K562 (cell line): ENCODE measurements around the gene PACS2. TPM values are rescaled to one million over a fixed set of nuclear protein-coding genes. Genes with fewer than 3 reads are reported as not detected.

Experiments used
- ATAC-seq: fragments of 200-7000 bp; cut with Tn5 transposase; 3 replicates; pipeline ENCODE4 v1.9.1; 2020; ENCODE audit warnings: moderate library complexity
- BruUV-seq: library from RNA; stranded (reverse); fragments of 400-500 nt; replicated peaks from 2 replicates; lab custom pipeline; 2021; lab: Mats Ljungman, UMichigan
- CTCF ChIA-PET: fragments of 300-600 bp; formaldehyde crosslinking; extraction: SDS; loops from one replicate; lab custom pipeline; 2021; ENCODE audit warnings: low intra/inter-chr PET ratio; lab: Yijun Ruan, JAX
- POLR2A ChIA-PET: fragments of 300-600, 350-650 bp; sonication (Branson Sonifier 250); formaldehyde crosslinking; extraction: SDS; loops from one replicate; lab custom pipeline; 2021; ENCODE audit warnings: antibody characterized with exemption, inconsistent platforms; lab: Yijun Ruan, JAX
- DNase-seq, 4 experiments: peaks; one replicate each; pipeline versions ENCODE4 v3.0.0 to v3.0.0-alpha.2; 2011 to 2018; ENCODE audit warnings: low spot score in 3 of 4, mixed read lengths in 3 of 4; ENCODE audit errors: extremely low read depth in 1 of 4
- FAIRE-seq: peaks from 2 replicates; lab custom pipeline; 2011; peaks lifted over from hg19 to GRCh38; lab: Jason Lieb, UNC
- H2AFZ ChIP-seq: 2 replicates; pipeline ENCODE4 v1.6.0; 2011; ENCODE audit warnings: low read depth, low read length, control low read depth, inconsistent platforms
- H3K27ac ChIP-seq: fragments of 200-600 bp; 3 replicates; pipeline ENCODE4 v1.8.0; 2011; ENCODE audit warnings: low read depth, mild to moderate bottlenecking, control low read depth, inconsistent platforms, low read length, moderate library complexity, mixed read lengths; ENCODE audit errors: extremely low read depth
- H3K27me3 ChIP-seq, 2 experiments: fragments of 300-600 bp in 1 of 2; 2 replicates in 1 of 2; 3 replicates in 1 of 2; pipeline versions ENCODE4 v1.6.0 to v1.8.0; 2011; ENCODE audit warnings: inconsistent platforms in 2 of 2, low read length in 2 of 2, mild to moderate bottlenecking in 1 of 2, mixed read lengths in 1 of 2, moderate library complexity in 1 of 2; ENCODE audit not compliant: control insufficient read depth in 2 of 2, insufficient read depth in 2 of 2
- H3K36me3 ChIP-seq: fragments of 300-600 bp; 3 replicates; pipeline ENCODE4 v1.8.0; 2011; ENCODE audit warnings: mild to moderate bottlenecking, low read length, inconsistent platforms; ENCODE audit not compliant: control insufficient read depth, insufficient read depth
- H3K4me1 ChIP-seq, 2 experiments: fragments of 200-600 bp in 1 of 2; replicated peaks in 1 of 2; 2 replicates in 1 of 2; 3 replicates in 1 of 2; pipeline versions ENCODE4 v1.5.1 to v1.8.0; 2011; ENCODE audit warnings: inconsistent platforms in 2 of 2, low read length in 2 of 2, mild to moderate bottlenecking in 1 of 2, mixed read lengths in 1 of 2, moderate library complexity in 1 of 2; ENCODE audit not compliant: control insufficient read depth in 2 of 2, insufficient read depth in 2 of 2
- H3K4me2 ChIP-seq: 2 replicates; pipeline ENCODE4 v1.6.1; 2011; ENCODE audit warnings: low read length, control low read depth, inconsistent platforms, mixed read lengths; ENCODE audit not compliant: insufficient read depth
- H3K4me3 ChIP-seq: fragments of 200-600 bp; sonication (generic), shearing (Covaris generic); 2 replicates; pipeline ENCODE4 v1.5.1; 2016; ENCODE audit warnings: control low read depth, inconsistent platforms
- H3K79me2 ChIP-seq: fragments of 200-600 bp; 3 replicates; pipeline ENCODE4 v1.8.0; 2011; ENCODE audit warnings: low read length, inconsistent platforms; ENCODE audit not compliant: control insufficient read depth, insufficient read depth
- H3K9ac ChIP-seq, 2 experiments: 2 replicates each; pipeline versions ENCODE4 v1.6.0 to v1.6.1; 2011; ENCODE audit warnings: low read depth in 2 of 2, low read length in 2 of 2, control low read depth in 1 of 2, inconsistent platforms in 1 of 2, mild to moderate bottlenecking in 1 of 2, mixed read lengths in 1 of 2; ENCODE audit not compliant: insufficient read depth in 1 of 2
- H3K9me1 ChIP-seq: one replicate; pipeline ENCODE4 v1.6.0; 2011; ENCODE audit warnings: inconsistent platforms, mild to moderate bottlenecking, low read length, moderate library complexity; ENCODE audit not compliant: control insufficient read depth, insufficient read depth
- H3K9me3 ChIP-seq: replicated peaks from 2 replicates; pipeline ENCODE4 v1.5.1; 2011; ENCODE audit warnings: low read depth, low read length, inconsistent platforms; ENCODE audit not compliant: control insufficient read depth, insufficient read depth
- H4K20me1 ChIP-seq: replicated peaks from 2 replicates; pipeline ENCODE4 v1.6.1; 2011; ENCODE audit warnings: low read length, inconsistent platforms, mixed read lengths; ENCODE audit not compliant: control insufficient read depth, insufficient read depth
- ADNP ChIP-seq: fragments of 200-800 bp; sonication (Bioruptor generic); IDR thresholded peaks from 2 replicates; pipeline ENCODE4 v1.6.1; 2016; ENCODE audit warnings: missing genetic modification characterization, missing compliant biosample characterization
- BCOR ChIP-seq: fragments of 450-650 bp; IDR thresholded peaks from 2 replicates; pipeline ENCODE4 v1.6.1; 2016
- BHLHE40 ChIP-seq: IDR thresholded peaks from 2 replicates; pipeline ENCODE4 v1.6.1; 2011; ENCODE audit warnings: low read length, improper control_type of control experiment
- GABPB2 ChIP-seq: fragments of 250-450 bp; sonication (Bioruptor Pico); conservative IDR thresholded peaks from 2 replicates; pipeline ENCODE4 v1.5.1; 2021; ENCODE audit warnings: mild to moderate bottlenecking
- GMEB1 ChIP-seq: fragments of 250-450 bp; sonication (Bioruptor Pico); IDR thresholded peaks from 2 replicates; pipeline ENCODE4 v1.4.0; 2020; ENCODE audit warnings: mild to moderate bottlenecking
- KAT8 ChIP-seq: fragments of 450-650 bp; IDR thresholded peaks from 2 replicates; pipeline ENCODE4 v1.6.1; 2016; ENCODE audit warnings: low read depth, mild to moderate bottlenecking
- MLLT1 ChIP-seq, 2 experiments: fragments of 450-650 bp; IDR thresholded peaks; 2 replicates each; pipeline ENCODE4 v1.6.1; 2016
- PHF20 ChIP-seq: fragments of 450-650 bp; IDR thresholded peaks from 2 replicates; pipeline ENCODE4 v1.6.1; 2018; ENCODE audit not compliant: partially characterized antibody
- TAF9B ChIP-seq: fragments of 450-650 bp; IDR thresholded peaks from 2 replicates; pipeline ENCODE4 v1.6.1; 2018; ENCODE audit warnings: mild to moderate bottlenecking; ENCODE audit not compliant: partially characterized antibody
- ZBTB7A ChIP-seq: IDR thresholded peaks from 2 replicates; pipeline ENCODE4 v1.6.1; 2011; ENCODE audit warnings: low read depth, mild to moderate bottlenecking, low read length, moderate library complexity, borderline replicate concordance; ENCODE audit not compliant: control insufficient read depth
- ZNF140 ChIP-seq: fragments of 250-450 bp; sonication (Bioruptor Pico); IDR thresholded peaks from 2 replicates; pipeline ENCODE4 v1.8.0; 2021; ENCODE audit warnings: moderate library complexity, mild to moderate bottlenecking, inconsistent platforms
- ZNF239 ChIP-seq: fragments of 250-450 bp; sonication (Bioruptor Pico); IDR thresholded peaks from 2 replicates; pipeline ENCODE4 v1.4.0; 2020; ENCODE audit warnings: mild to moderate bottlenecking
- ZNF518B ChIP-seq: fragments of 250-450 bp; sonication (Bioruptor Pico); IDR thresholded peaks from 2 replicates; pipeline ENCODE4 v1.5.0; 2021; ENCODE audit warnings: mild to moderate bottlenecking, moderate library complexity
- WGBS: fragments of 100-300 bp; shearing (Covaris generic); methylation state at CpG from one replicate; pipeline ENCODE4 v1.1.6; 2016; ENCODE audit warnings: low coverage, mixed read lengths; ENCODE audit not compliant: insufficient coverage; ENCODE audit errors: missing lambda C conversion rate; 5-methylcytosine and 5-hydroxymethylcytosine counted together
- in situ Hi-C: fragments of 300-500 bp; cut with MboI; formaldehyde crosslinking; loops from 4 replicates; pipeline ENCODE4 v1.15.0; 2018; ENCODE audit warnings: inconsistent platforms, mixed read lengths
- intact Hi-C: fragments of 100-400 bp; cut with micrococcal nuclease; formaldehyde crosslinking; loops from 2 replicates; pipeline ENCODE4 v1.14.2; 2022
- polyA plus RNA-seq, 8 experiments: library from polyadenylated mRNA; depleted of rRNA in 4 of 8; stranded (reverse) in 5 of 8; unstranded in 3 of 8; fragments of >200 nt; fragmentation: Nextera tagmentation in 2 of 8; fragmentation: Illumina TruSeq in 1 of 8; extraction: Ambion mirVana in 2 of 8; extraction: Trizol in 1 of 8; gene quantifications; 2 replicates each; pipeline versions ENCODE4 v1.2.1 to v1.2.3, GENCODE V29; 2011 to 2014; ENCODE audit warnings: inconsistent platforms in 1 of 8, missing spikeins in 1 of 8
- total RNA-seq, 7 experiments: library from RNA; depleted of rRNA in 6 of 7; stranded (reverse); fragments of >200 nt in 6 of 7; fragmentation: Illumina TruSeq in 2 of 7; extraction: Trizol in 2 of 7; gene quantifications; 2 replicates each; pipeline versions ENCODE4 v1.2.1 to v1.2.3, GENCODE V29; 2011 to 2021; ENCODE audit warnings: low replicate concordance in 1 of 7

The PACS2 gene
- total and polyA plus RNA-seq, 9 of the 15 experiments (the other 6 are each of a cell fraction or from before 2014, with no cell fraction given) = 0.11 to 20.8 (median 9.9) TPM

DNA sequence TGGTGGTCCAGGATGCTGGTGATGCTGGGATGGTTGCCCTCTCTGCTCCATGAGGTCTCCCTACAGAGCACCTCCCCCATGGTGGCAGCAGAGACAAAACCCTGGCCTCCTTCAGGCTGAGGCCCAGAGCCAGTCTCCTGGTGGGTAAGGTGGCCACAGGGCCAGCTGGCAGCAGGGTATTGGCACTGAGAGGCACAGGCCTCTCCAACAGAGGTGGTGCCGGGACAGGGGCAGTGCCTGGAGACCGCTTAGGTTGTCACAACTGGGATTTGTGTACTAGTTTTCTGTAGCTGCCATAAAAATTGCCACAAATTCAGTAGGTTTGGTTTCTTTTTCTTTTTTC, 99.0 kb downstream of the PACS2 start (continued):
- no peak for TF ChIP-seq GMEB1 (CRISPR knock-in tag)
- no peak for TF ChIP-seq TAF9B

- ChIA-PET CTCF (no interaction called here), POLR2A (no interaction called here)
- Histone ChIP-seq H3K9me1 (no peaks in the 10 kb centered on the region), H3K4me1 (peaks cover 2 to 46% of the 10 kb centered on the region in 2 experiments; a peak in 3 of 5 replicates), H2AFZ (peak overlapping the region; percentile 92), H3K36me3 (no peaks in the 10 kb centered on the region), H3K9ac (peak overlapping the region; percentile 65 to 88), H3K4me3 (peak overlapping the region; percentile 49), H3K79me2 (peaks cover 5% of the 10 kb centered on the region; the same call in 2 of the 3 replicates), H3K27ac (peak overlapping the region; percentile 49; the same call in 2 of the 3 replicates), H3K9me3 (no peaks in the 10 kb centered on the region), H3K4me2 (peak overlapping the region; percentile 69), H3K27me3 (peaks cover 0 to 10% of the 10 kb centered on the region in 2 experiments; a peak in 1 of 5 replicates), H4K20me1 (no peaks in the 10 kb centered on the region)
- in situ Hi-C loops (no loop called here), intact Hi-C loops (no loop called here)
- no TSS peak for BruUV-seq
- ATAC-seq (peak; percentile 90), FAIRE-seq (no peak), DNase-seq (peak; percentile 72 to 81 (median 78))
- 19% methylated on average over 13 of the region's 79 CpGs for WGBS
- TF ChIP-seq PHF20 (no peak), MLLT1 (IDR thresholded peaks at IDR 0.05) (no peak), ZNF239 (CRISPR knock-in tag) (no peak), GABPB2 (CRISPR knock-in tag) (no peak), ZBTB7A (peak; percentile 89), BCOR (no peak), BHLHE40 (no peak), ZNF518B (CRISPR knock-in tag) (no peak), ADNP (tag) (no peak), KAT8 (no peak), ZNF140 (CRISPR knock-in tag) (no peak)
These were observed 100.2 kb downstream of the PACS2 start for GRCh38 chr14:105414456-105415371.
